D721Med (cell line): ENCODE measurements around the gene GSTT4.
"Not testable (repeated sequence)": the region's sequence is repeated elsewhere in the genome, so short reads cannot be mapped to it uniquely, and the experiment has no call there.

ENCODE experiments used
- DNase-seq: peaks from one replicate; pipeline ENCODE4 v3.0.0; 2011; ENCODE audit warnings: low spot score; ENCODE audit not compliant: insufficient read length
- FAIRE-seq: peaks from 2 replicates; lab custom pipeline; 2011; peaks lifted over from hg19 to GRCh38; lab: Jason Lieb, UNC
- TF ChIP-seq, protein P1 (sequence below): IDR thresholded peaks from 2 replicates; pipeline ENCODE4 v1.5.1; 2012; ENCODE audit warnings: mild to moderate bottlenecking, control low read depth; ENCODE audit not compliant: insufficient read depth; ENCODE audit errors: missing control alignments

The GSTT4 gene

GRCh38 chr22:24006207-24006913 is 1.1 kb upstream of the GSTT4 start:
- TF ChIP-seq, protein P1, sequence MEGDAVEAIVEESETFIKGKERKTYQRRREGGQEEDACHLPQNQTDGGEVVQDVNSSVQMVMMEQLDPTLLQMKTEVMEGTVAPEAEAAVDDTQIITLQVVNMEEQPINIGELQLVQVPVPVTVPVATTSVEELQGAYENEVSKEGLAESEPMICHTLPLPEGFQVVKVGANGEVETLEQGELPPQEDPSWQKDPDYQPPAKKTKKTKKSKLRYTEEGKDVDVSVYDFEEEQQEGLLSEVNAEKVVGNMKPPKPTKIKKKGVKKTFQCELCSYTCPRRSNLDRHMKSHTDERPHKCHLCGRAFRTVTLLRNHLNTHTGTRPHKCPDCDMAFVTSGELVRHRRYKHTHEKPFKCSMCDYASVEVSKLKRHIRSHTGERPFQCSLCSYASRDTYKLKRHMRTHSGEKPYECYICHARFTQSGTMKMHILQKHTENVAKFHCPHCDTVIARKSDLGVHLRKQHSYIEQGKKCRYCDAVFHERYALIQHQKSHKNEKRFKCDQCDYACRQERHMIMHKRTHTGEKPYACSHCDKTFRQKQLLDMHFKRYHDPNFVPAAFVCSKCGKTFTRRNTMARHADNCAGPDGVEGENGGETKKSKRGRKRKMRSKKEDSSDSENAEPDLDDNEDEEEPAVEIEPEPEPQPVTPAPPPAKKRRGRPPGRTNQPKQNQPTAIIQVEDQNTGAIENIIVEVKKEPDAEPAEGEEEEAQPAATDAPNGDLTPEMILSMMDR: no peak
- no peak for FAIRE-seq
- no peak for DNase-seq

DNA sequence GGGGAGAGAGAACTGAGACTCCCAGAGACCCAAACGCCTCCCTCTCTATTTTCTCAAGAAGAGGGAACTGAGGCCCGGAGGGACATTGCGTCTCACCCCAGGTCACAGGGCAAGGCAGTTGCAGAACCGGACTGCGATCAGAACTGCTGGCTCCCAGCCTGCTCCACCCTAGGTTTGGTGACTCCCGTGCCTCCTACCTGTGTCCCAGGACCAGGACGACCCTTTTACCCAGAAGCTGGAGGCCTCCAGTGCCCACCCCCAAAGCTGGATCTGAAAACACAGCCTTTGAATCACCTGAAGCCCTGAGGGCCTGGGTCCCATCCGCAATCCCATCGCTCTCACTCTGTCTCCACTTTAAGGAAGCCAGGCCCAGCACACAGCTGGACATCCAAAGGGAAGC is 1.4 kb downstream of the GSTT4 start:
- FAIRE-seq: no peak
- no peak for DNase-seq
- TF ChIP-seq, protein P1: no peak

- DNase-seq (no peak), FAIRE-seq (no peak)
- TF ChIP-seq, protein P1: no peak
Observed at GRCh38 chr22:24002851-24003250, 2.4 kb downstream of the GSTT4 start.

GRCh38 chr22:24002272-24002671 is 3.0 kb downstream of the GSTT4 start:
- TF ChIP-seq, protein P1: no peak
- no peak for DNase-seq
- no peak for FAIRE-seq

DNA sequence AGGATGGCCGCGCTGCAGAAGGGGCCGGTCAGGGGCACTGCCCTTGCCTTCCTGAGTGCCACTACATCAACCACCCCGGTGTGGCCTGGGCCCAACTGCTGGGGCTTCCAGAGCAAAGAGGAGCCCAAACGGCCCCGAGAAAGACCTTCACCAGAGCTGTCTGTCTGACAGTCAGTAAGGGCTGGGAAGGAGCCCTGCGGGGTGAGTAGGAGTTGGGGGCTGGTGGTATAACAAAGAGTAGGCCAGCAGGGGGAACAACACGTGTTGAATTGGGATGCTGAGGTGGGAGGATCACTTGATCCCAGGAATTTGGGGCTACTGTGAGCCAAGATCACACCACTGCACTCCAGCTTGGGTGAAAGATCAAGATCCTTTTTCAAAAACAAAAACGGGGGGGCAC is 3.9 kb downstream of the GSTT4 start:
- FAIRE-seq (no peak), DNase-seq (no peak)
- TF ChIP-seq, protein P1: no peak

GRCh38 chr22:23999779-24000178 is 5.5 kb downstream of the GSTT4 start:
- DNase-seq, FAIRE-seq: not testable (repeated sequence)

DNA sequence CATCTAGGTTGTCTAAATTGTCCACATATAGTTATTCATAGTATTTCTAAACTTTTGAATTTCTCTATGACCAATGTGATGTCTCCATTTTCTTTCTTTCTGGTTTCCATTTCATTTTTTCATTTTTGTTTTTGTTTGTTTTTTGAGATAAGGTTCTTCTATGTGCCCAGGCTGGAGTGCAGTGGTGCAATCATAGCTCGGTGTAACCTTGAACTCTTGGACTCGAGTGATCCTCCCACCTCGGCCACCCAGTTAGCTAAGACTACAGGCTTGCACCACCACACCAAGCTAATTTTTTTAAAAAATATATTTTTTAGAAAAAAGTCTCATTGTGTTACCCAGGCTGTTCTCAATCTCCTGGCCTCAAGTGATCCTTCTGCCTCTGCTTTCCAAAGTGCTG is 8.2 kb downstream of the GSTT4 start:
- no peak for DNase-seq
- FAIRE-seq: no peak
- TF ChIP-seq, protein P1: no peak

DNA sequence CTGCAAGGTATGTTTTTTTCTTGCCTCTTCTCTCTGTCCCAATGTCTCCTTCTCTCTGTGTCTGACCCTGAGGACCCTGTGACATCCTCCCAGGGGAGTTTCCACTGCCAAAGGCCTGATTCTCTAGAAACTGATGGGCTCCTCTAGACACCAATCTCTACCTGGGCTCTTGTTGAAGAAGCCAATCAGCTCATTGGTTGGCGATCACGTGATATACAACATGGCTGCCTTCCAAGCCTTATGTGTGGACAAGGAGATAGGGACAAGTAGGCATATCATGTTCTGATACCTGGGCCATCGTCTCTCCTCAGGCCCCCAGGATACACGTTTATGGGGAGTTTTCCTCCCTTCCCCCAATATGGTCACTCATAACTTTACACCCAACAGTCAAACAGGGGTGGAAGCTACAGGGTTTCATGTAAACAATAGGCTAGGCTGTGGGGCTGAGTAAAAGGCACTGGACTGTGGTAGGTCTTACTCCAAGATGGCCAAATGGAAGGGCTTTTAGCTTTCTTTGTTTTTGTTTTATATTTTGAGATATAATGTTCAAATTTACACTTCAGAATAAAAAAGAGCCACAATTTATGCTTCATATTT is 11.6 kb downstream of the GSTT4 start:
- not testable (repeated sequence) for DNase-seq, FAIRE-seq

- DNase-seq, FAIRE-seq: not testable (repeated sequence)
Observed at GRCh38 chr22:23993080-23993479, 12.2 kb downstream of the GSTT4 start.

DNA sequence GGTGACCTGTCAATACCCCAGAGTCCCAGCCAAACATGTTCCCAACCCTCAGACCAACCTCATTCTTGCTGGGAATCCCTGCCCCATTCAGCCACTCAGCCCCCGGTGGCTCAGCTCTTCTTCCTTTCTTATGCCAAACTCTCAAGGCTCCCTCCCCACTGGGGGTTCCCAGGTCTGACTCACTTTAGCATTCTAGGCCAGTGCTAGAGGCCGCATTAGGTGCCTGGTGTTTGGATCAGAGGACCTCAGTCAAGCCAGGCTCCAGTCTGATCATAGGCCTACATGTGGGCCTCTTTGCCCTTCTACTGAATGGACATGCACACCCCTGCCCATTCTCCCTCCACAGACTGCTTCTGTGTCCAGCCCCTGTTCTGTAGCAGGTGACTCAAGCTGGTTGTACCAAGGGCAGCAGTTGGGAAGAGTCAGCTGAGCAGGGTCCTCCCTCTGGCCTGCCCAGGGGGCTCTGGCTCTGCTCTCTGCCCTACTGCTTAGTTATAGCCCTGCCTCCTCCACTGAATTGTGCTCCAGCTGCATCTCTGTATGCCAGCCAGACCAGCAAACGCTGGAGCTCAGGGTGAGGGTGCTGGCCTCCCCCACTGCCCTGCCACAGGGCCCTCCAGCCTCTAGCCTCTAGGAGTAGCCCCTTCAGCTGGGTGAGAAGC is 15.5 kb downstream of the GSTT4 start:
- not testable (repeated sequence) for FAIRE-seq, DNase-seq

DNA sequence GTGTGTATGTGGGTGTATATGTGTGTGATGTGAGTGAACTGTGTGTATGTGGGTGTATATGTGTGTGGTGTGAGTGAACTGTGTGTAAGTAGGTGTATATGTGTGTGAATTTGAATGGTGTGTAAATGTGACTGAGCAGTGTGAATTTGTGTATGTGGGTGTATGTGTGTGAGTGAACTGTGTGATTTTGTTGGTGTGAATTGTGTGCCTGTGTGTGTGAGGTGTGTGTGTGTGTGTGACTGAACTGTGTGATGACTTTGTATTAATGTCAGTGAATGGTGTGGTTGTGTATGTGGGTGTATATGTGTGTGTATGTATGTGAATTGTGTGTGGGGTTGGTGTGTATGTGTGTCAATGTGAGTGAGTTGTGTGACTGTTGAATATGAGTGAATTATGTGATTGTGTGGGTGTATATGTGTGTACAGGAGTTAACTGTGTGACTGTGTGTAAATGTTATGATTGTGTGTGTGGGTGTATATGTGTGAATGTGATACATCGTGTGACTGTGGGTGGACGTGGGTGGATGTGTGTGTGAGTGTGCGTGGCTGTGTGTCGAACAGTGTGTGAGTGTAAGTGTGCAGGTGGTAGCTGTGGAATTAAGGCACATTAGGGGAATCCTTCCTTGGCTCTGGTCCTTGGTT is 18.6 kb downstream of the GSTT4 start:
- not testable (repeated sequence) for FAIRE-seq

More for the DNA sequence above, 18.6 kb downstream of the GSTT4 start:
- not testable (repeated sequence) for DNase-seq
